GM19438 (cell line): ENCODE data around the gene HTN3.
"Not testable (repeated sequence)": the region's sequence is repeated elsewhere in the genome, so short reads cannot be mapped to it uniquely, and the experiment has no call there.

Experiments
- ATAC-seq: cut with Tn5 transposase; IDR thresholded peaks from one replicate; pipeline ENCODE4 v1.9.1; 2021; ENCODE audit warnings: low read depth; ENCODE audit not compliant: unreplicated experiment

Gene HTN3

DNA sequence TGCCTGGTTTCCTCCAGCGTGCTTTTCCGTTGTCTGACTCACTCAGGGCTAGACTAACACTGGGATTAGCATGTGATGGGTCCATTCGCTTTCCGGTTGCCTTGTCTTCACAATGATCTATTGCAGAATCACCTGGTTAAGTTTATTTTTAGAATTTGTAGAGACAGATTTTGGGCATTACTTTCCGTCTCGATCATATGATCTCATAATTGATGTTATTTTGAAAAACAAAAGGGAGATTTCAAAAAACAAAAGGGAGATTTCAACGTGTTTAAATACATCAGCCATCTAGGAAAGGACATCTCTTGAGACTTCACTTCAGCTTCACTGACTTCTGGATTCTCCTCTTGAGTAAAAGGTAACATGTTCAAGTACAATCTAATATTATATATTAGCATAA is at the start of gene HTN3:
Gene HTN3, plus strand, starts transcription at position 301 of the 400 bp plus-strand sequence. CDS start 2,282 bp downstream, outside the sequence.
- ATAC-seq, result not testable (repeated sequence)

DNA sequence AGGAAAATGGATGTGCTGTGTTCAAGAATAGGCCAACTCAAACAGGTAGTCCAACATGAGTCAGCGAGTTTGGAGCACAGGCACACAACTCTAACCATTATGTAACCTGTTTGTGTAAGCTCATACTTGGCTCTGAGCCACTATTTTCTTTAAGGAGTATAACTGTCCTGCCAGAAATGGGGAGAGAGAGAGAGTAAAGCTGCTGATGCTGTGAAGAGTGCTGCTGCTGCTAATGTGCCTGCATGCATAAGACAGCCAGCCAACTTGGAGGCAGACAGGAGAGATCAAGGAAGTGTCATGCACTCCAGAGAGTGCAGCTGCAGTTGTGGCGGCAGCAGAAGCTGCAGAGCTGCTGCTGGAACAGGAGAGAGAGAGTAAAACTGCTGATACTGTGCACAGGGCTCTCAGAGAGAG is 44.2 kb upstream of the HTN3 start:
- peak; percentile 69 for ATAC-seq

GRCh38 chr4:69986663-69987062 is 41.6 kb upstream of the HTN3 start:
- ATAC-seq, result no peak

GRCh38 chr4:69991016-69991415 is 37.2 kb upstream of the HTN3 start:
- ATAC-seq, result no peak

DNA sequence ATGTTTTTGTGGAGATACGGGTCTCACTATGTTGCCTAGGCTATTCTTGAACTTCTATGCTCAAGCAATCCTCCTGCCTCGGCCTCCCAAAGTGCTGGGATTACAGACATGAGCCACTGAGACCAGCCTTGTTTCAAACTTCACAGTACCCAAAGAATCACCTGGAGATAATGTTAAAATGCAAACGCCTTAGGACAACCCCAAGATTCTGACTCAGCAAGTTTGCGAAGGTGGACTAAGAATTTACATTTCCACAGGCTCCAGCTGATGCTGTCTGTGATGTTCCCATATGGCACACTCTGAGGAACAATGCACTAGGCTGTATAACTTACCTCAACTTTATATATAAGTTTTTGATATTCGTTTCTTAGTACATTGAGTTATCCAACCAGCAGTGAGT is 33.5 kb upstream of the HTN3 start:
- no peak for ATAC-seq

GRCh38 chr4:69995526-69996016 is 32.7 kb upstream of the HTN3 start, which contains the start of gene STATH:
STATH (plus strand) TSS chr4:69995966; CDS start chr4:69998438, 2,472 bp downstream.
- no peak for ATAC-seq

DNA sequence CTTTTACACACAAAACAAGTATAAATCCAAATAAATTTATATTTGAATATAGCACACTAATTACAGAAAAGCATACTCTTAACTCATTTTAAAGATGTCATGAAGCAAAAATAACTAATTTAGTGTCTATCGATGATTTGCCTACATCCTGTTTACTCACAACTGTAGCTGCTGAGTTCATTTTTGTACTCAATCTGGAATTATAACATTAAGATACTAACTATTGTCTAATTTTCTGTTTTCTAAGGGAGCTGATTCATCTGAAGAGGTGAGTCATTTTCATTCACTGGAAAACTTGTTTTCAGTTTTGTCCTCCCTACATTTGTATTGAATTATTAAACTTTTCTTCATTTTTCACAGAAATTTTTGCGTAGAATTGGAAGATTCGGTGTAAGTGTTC is 28.8 kb upstream of the HTN3 start:
- ATAC-seq, result no peak

- no peak for ATAC-seq
Observed at GRCh38 chr4:70000711-70001110, 27.5 kb upstream of the HTN3 start.

DNA sequence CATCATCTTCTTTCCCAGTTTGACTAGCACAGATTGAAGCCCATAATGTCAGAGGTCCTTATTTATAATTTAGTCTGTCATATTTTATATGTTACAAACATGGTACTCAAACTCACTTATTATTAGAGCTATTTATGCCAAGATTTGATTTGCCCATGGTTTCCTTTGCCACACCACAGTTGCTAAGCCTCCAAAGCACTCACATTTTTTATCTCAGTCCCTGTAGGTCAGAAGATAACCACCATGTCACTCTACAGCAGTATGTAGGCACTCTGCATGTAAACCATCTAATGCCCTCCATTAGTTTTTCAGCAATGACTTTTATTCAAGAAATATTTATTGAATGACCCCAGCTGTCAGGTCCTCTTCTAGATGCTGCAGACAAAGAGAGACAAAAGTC is 25.8 kb upstream of the HTN3 start:
- ATAC-seq, result no peak

DNA sequence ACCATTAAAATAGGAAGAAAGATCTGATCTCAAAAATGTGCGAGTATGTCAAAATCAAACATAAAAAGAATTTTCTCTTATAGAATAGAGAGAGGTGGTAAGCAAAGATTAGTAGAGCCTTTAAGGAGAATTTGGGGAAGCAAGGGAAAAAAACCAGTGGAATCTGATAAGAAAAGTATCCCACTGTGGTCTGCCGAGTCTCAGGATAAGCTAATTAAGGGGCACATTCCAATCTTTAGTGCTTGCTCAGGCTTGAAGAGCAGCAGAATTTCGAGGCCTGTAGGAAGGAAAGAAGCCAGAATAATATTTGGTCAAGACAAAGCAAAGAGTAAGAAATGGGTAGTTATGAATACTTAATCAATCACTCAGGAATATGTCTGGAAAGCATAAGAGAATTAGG is 19.5 kb upstream of the HTN3 start:
- ATAC-seq, result no peak

DNA sequence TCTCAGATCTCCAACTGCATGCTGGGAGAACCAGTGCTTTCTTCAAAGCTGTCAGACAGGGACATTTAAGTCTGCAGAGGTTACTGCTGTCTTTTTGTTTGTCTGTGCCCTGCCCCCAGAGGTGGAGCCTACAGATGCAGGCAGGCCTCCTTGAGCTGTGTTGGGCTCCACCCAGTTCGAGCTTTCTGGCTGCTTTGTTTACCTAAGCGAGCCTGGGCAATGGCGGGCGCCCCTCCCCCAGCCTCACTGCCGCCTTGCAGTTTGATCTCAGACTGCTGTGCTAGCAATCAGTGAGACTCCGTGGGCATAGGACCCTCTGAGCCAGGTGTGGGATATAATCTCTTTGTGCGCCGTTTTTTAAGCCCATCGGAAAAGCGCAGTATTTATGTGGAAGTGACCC is 9.3 kb upstream of the HTN3 start:
- ATAC-seq, result not testable (repeated sequence)

GRCh38 chr4:70023218-70023617 is 5.0 kb upstream of the HTN3 start:
- ATAC-seq, result no peak

GRCh38 chr4:70027011-70027410 is 1.2 kb upstream of the HTN3 start:
- ATAC-seq, result no peak

DNA sequence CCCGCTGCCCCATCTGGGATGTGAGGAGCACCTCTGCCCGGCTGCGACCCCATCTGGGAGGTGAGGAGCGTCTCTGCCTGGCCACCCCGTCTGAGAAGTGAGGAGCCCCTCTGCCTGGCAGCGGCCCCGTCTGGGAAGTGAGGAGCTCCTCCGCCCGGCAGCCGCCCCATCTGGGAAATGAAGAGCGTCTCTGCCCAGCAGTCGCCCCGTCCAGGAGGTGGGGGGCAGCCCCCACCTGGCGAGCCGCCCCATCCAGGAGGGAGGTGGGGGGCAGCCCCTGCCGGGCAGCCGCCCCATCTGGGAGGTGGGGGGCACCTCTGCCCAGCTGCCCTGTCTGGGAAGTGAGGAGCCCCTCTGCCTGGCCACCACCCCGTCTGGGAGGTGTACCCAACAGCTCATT is 9.3 kb downstream of the HTN3 start:
- ATAC-seq, result not testable (repeated sequence)

- ATAC-seq, result not testable (repeated sequence)
Observed at GRCh38 chr4:70039928-70040327, 11.7 kb downstream of the HTN3 start.

GRCh38 chr4:70041652-70042286 is 13.5 kb downstream of the HTN3 start:
- ATAC-seq, result no peak

GRCh38 chr4:70050138-70050537 is 21.9 kb downstream of the HTN3 start, which contains the start of gene HTN1:
HTN1 (plus strand) TSS chr4:70050438; CDS start chr4:70053077, 2,639 bp downstream.
- not testable (repeated sequence) for ATAC-seq

- ATAC-seq, result not testable (repeated sequence)
Observed at GRCh38 chr4:70056534-70056933, 28.3 kb downstream of the HTN3 start.

- ATAC-seq, result no peak
Observed at GRCh38 chr4:70057651-70058050, 29.4 kb downstream of the HTN3 start.

DNA sequence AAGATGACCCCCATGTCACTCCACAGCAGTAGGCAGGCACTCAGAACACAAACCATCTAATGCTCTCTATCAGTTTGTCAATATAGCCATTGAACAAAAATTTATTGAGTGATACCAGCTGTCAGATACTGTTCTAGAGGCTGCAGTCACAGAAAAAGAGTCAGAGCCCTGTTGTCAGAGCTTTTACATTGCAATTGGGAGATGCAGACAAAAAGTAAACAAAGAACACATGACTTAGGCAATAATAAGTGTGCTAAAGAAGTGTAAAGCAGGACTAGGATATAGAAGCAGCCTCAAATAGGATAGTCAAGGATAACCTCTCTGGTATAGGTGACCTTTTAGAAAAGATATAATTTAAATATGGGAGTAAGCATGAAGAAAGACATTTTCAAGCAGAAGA is 30.9 kb downstream of the HTN3 start:
- no peak for ATAC-seq

DNA sequence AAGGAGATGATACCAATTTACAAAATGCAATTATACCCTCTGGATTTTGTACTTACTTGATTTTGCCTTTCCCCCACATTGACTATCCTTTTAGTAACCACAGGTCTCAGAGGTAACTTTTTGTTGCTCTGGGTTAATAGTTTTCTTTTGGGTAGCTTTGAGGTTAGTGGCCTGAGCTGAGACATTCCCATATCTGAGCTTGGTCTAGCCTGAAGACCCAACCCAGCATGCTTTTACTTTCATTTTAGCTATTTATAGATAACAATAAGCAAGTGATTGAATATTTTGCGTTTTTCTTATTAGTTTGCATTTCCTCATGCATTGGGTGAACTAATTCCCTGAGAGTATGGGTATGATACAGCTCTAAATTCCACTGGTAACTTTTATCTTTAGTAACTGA is 33.7 kb downstream of the HTN3 start:
- ATAC-seq, result peak; percentile 96

- no peak for ATAC-seq
Observed at GRCh38 chr4:70080205-70080604, 51.9 kb downstream of the HTN3 start.
